SK-N-SH treated with all-trans-retinoic acid at 6 μM for 48 hours (cell line): ENCODE results near the gene MRRF.

Experiments
- ATAC-seq: fragments of 200-7000 bp; cut with Tn5 transposase; 3 replicates; pipeline ENCODE4 v1.9.1; 2020; ENCODE audit warnings: mild to moderate bottlenecking, moderate library complexity
- BACH2 ChIP-seq: fragments of 250-450 bp; sonication (Bioruptor Pico); IDR thresholded peaks from 2 replicates; pipeline ENCODE4 v1.9.0; 2021; ENCODE audit warnings: mild to moderate bottlenecking, borderline replicate concordance
- CSDC2 ChIP-seq: fragments of 250-450 bp; sonication (Bioruptor Pico); IDR thresholded peaks from 2 replicates; pipeline ENCODE4 v1.5.0; 2020; ENCODE audit warnings: mild to moderate bottlenecking, moderate library complexity
- ESRRG ChIP-seq: fragments of 250-450 bp; sonication (Bioruptor Pico); IDR thresholded peaks from 2 replicates; pipeline ENCODE4 v1.6.1; 2021; ENCODE audit warnings: mild to moderate bottlenecking
- GLIS3 ChIP-seq: fragments of 250-450 bp; sonication (Bioruptor Pico); IDR thresholded peaks from 2 replicates; pipeline ENCODE4 v1.5.0; 2020; ENCODE audit warnings: mild to moderate bottlenecking, moderate library complexity
- ISL1 ChIP-seq: fragments of 250-450 bp; sonication (Bioruptor Pico); IDR thresholded peaks from 2 replicates; pipeline ENCODE4 v2.1.2; 2022; ENCODE audit warnings: mild to moderate bottlenecking, moderate library complexity
- OSR1 ChIP-seq: fragments of 250-450 bp; sonication (Bioruptor Pico); IDR thresholded peaks from 2 replicates; pipeline ENCODE4 v1.8.0; 2022; ENCODE audit warnings: moderate library complexity, mild to moderate bottlenecking, inconsistent platforms
- SNAI2 ChIP-seq: fragments of 250-450 bp; sonication (Bioruptor Pico); IDR thresholded peaks from 2 replicates; pipeline ENCODE4 v1.5.0; 2020; ENCODE audit warnings: mild to moderate bottlenecking, moderate library complexity
- TOX ChIP-seq: fragments of 250-450 bp; sonication (Bioruptor Pico); IDR thresholded peaks from 2 replicates; pipeline ENCODE4 v1.8.0; 2021; ENCODE audit warnings: mild to moderate bottlenecking, moderate library complexity, borderline replicate concordance
- ZC3H10 ChIP-seq: fragments of 250-450 bp; sonication (Bioruptor Pico); IDR thresholded peaks from 2 replicates; pipeline ENCODE4 v1.5.1; 2021; ENCODE audit warnings: mild to moderate bottlenecking, moderate library complexity
- ZFP30 ChIP-seq: fragments of 450-650 bp; formaldehyde crosslinking; IDR thresholded peaks from 2 replicates; pipeline ENCODE4 v1.5.0; 2022; ENCODE audit warnings: mild to moderate bottlenecking, moderate library complexity
- ZNF565 ChIP-seq: fragments of 450-650 bp; formaldehyde crosslinking; conservative IDR thresholded peaks from 2 replicates; pipeline ENCODE4 v1.5.0; 2020; ENCODE audit warnings: low read depth, mild to moderate bottlenecking, moderate library complexity
- ZNF70 ChIP-seq: fragments of 450-650 bp; formaldehyde crosslinking; IDR thresholded peaks from 2 replicates; pipeline ENCODE4 v1.5.0; 2020; ENCODE audit warnings: mild to moderate bottlenecking, moderate library complexity
- TF ChIP-seq, protein P1 (sequence below): fragments of 250-450 bp; sonication (Bioruptor Pico); IDR thresholded peaks from 2 replicates; pipeline ENCODE4 v1.8.0; 2021; ENCODE audit warnings: low read depth, mild to moderate bottlenecking, moderate library complexity, borderline replicate concordance
- TF ChIP-seq, protein P2 (sequence below): fragments of 250-450 bp; sonication (Bioruptor Pico); IDR thresholded peaks from 2 replicates; pipeline ENCODE4 v1.5.1; 2020; ENCODE audit warnings: low read depth, mild to moderate bottlenecking, moderate library complexity
- TF ChIP-seq, protein P3 (sequence below): fragments of 250-450 bp; sonication (Bioruptor Pico); IDR thresholded peaks from 2 replicates; pipeline ENCODE4 v1.8.0; 2020; ENCODE audit warnings: mild to moderate bottlenecking, moderate library complexity, borderline replicate concordance
- TF ChIP-seq, protein P4 (sequence below): fragments of 250-450 bp; sonication (Bioruptor Pico); IDR thresholded peaks from 2 replicates; pipeline ENCODE4 v1.5.0; 2020; ENCODE audit warnings: mild to moderate bottlenecking, moderate library complexity

MRRF gene

DNA sequence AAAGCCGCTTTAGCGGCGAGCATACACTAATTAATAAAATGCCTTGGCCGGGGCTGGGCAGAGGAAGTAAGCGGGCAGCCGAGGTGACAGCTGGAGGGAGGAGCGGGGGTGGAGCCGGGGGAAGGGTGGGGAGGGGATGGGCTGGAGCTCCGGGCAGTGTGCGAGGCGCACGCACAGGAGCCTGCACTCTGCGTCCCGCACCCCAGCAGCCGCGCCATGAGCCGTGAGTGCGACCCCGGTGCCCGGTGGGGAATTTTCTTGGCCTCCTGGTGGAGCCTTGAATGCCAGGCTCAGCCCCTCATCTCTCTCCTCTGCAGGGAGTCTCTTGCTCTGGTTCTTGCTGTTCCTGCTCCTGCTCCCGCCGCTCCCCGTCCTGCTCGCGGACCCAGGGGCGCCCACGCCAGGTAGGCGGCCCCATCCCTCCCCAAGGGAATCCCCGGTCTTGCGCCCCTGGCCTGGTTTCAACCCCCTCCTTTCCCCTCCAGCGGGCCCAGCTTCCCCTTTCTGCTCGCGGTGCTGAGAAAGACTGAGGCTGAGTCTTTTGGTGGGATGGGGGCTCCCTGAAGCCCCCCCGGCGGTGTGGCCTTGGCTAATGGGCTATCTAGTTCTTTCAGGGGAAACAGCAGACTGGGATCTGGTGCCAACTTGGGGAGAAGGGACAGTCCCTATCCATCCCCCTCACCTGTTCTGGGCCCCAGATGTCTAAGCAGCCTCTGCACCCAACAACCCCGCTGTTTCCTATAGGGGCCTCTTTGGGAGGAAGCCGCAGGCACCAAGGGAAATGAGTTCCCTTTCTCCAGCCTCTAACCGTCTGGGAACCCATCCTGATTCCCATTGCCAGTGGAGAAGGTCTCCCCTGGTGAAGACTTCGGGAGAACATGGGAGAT is 106.4 kb downstream of the MRRF start, which contains the start of gene PTGS1:
Gene PTGS1 (plus strand): TSS at position 156 of the 887 bp plus-strand sequence. CDS start 61 bp downstream, at position 217.
- peak; percentile 71 for ATAC-seq
- TF ChIP-seq, protein P1, sequence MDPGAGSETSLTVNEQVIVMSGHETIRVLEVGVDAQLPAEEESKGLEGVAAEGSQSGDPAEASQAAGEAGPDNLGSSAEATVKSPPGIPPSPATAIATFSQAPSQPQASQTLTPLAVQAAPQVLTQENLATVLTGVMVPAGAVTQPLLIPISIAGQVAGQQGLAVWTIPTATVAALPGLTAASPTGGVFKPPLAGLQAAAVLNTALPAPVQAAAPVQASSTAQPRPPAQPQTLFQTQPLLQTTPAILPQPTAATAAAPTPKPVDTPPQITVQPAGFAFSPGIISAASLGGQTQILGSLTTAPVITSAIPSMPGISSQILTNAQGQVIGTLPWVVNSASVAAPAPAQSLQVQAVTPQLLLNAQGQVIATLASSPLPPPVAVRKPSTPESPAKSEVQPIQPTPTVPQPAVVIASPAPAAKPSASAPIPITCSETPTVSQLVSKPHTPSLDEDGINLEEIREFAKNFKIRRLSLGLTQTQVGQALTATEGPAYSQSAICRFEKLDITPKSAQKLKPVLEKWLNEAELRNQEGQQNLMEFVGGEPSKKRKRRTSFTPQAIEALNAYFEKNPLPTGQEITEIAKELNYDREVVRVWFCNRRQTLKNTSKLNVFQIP (CRISPR knock-in tag): no peak
- no peak for TF ChIP-seq OSR1 (CRISPR knock-in tag)
- TF ChIP-seq CSDC2: no peak
- TF ChIP-seq ESRRG (CRISPR knock-in tag): no peak
- no peak for TF ChIP-seq ISL1 (CRISPR knock-in tag)
- TF ChIP-seq, protein P2, sequence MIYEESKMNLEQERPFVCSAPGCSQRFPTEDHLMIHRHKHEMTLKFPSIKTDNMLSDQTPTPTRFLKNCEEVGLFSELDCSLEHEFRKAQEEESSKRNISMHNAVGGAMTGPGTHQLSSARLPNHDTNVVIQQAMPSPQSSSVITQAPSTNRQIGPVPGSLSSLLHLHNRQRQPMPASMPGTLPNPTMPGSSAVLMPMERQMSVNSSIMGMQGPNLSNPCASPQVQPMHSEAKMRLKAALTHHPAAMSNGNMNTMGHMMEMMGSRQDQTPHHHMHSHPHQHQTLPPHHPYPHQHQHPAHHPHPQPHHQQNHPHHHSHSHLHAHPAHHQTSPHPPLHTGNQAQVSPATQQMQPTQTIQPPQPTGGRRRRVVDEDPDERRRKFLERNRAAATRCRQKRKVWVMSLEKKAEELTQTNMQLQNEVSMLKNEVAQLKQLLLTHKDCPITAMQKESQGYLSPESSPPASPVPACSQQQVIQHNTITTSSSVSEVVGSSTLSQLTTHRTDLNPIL: no peak
- TF ChIP-seq, all 23 proteins: peak for 0

DNA sequence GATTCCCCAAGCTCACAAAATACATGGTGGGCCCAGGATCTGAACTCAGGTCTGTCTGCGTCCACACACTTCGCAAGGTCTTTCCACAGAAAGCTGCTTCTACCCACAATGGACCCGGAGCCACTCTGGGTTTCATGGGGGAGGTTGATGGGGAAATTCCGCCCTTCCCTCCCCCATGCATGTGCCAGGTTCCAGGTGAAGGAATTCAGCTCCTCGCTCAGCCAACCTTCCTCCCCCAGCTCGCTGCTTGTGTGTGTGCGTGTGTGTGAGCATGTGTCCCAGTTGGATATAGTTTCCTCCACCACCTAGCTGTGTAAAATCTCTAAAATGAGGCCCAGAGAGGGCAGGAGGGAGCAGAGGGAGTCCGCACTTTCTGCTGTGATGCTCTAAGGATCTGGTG is 107.2 kb downstream of the MRRF start:
- no peak for ATAC-seq
- TF ChIP-seq, protein P3, sequence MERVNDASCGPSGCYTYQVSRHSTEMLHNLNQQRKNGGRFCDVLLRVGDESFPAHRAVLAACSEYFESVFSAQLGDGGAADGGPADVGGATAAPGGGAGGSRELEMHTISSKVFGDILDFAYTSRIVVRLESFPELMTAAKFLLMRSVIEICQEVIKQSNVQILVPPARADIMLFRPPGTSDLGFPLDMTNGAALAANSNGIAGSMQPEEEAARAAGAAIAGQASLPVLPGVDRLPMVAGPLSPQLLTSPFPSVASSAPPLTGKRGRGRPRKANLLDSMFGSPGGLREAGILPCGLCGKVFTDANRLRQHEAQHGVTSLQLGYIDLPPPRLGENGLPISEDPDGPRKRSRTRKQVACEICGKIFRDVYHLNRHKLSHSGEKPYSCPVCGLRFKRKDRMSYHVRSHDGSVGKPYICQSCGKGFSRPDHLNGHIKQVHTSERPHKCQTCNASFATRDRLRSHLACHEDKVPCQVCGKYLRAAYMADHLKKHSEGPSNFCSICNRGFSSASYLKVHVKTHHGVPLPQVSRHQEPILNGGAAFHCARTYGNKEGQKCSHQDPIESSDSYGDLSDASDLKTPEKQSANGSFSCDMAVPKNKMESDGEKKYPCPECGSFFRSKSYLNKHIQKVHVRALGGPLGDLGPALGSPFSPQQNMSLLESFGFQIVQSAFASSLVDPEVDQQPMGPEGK (CRISPR knock-in tag): no peak
- TF ChIP-seq SNAI2 (CRISPR knock-in tag): no peak

DNA sequence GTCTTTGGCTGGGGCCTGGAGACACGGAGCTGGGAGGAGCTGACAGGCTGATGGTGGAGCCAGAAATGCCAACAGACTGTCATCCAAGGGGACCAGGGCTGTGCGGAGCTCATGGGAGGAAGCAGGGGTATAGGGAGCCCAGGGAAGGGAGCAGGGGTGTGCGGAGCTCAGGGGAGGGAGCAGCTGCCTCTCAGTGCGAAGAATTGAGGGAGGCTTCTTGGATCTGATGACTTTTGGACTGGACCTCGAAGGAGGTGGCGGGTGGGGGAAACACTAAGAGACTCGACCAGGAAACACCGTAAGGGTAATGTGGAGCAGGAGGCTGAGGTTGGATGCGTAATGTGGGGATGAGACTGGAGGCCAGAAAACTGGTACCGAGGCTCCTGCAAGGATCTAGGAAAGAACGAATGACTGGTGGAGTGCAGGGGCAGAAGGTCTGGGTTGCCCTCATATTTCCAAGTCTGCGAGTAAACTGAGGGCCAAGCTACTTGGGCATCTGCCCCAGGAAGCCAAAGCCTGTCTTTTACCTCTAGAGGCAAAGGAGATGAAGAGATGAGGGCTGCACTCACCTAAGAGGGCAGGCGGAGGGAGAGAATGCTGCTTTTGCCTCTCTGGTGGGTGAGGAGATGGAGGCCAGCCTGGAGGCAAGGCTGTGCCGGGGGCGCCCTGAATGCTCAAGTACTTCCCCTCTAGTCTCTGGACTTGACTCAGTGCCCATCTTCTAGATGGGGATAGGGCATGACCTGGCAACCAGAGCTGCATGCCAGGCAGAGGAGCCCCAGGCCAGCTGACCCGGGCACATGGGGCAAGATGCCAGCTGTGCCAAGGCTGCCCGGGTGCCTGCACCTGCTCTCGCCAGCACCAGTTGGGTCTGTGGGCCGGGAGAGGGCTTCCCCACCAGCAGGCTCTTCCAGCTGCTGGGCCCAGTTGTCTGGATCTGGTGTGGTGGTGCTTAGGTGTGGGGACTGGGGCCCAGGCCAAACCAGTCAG is 108.5 kb downstream of the MRRF start:
- ATAC-seq: no peak
- no peak for TF ChIP-seq ESRRG (CRISPR knock-in tag)
- no peak for TF ChIP-seq ZC3H10 (CRISPR knock-in tag)
- no peak for TF ChIP-seq ZNF70 (CRISPR knock-in tag)
- TF ChIP-seq BACH2 (CRISPR knock-in tag): no peak
- TF ChIP-seq, protein P1 (CRISPR knock-in tag): no peak
- TF ChIP-seq CSDC2: no peak
- TF ChIP-seq, protein P4, sequence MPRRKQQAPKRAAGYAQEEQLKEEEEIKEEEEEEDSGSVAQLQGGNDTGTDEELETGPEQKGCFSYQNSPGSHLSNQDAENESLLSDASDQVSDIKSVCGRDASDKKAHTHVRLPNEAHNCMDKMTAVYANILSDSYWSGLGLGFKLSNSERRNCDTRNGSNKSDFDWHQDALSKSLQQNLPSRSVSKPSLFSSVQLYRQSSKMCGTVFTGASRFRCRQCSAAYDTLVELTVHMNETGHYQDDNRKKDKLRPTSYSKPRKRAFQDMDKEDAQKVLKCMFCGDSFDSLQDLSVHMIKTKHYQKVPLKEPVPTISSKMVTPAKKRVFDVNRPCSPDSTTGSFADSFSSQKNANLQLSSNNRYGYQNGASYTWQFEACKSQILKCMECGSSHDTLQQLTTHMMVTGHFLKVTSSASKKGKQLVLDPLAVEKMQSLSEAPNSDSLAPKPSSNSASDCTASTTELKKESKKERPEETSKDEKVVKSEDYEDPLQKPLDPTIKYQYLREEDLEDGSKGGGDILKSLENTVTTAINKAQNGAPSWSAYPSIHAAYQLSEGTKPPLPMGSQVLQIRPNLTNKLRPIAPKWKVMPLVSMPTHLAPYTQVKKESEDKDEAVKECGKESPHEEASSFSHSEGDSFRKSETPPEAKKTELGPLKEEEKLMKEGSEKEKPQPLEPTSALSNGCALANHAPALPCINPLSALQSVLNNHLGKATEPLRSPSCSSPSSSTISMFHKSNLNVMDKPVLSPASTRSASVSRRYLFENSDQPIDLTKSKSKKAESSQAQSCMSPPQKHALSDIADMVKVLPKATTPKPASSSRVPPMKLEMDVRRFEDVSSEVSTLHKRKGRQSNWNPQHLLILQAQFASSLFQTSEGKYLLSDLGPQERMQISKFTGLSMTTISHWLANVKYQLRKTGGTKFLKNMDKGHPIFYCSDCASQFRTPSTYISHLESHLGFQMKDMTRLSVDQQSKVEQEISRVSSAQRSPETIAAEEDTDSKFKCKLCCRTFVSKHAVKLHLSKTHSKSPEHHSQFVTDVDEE (CRISPR knock-in tag): no peak
- no peak for TF ChIP-seq ZNF565
- no peak for TF ChIP-seq ZFP30
- TF ChIP-seq ISL1 (CRISPR knock-in tag): no peak
- no peak for TF ChIP-seq TOX
- TF ChIP-seq, protein P3 (CRISPR knock-in tag): no peak
- TF ChIP-seq GLIS3: no peak
